OCI-LY7 (cell line): ENCODE results near the gene EWSR1. TPM values are rescaled to one million over a fixed set of nuclear protein-coding genes. Genes with fewer than 3 reads are reported as not detected.

ENCODE experiments used
- BruUV-seq: library from RNA; stranded (reverse); fragments of 400-500 nt; replicated peaks from 2 replicates; lab custom pipeline; 2021; lab: Mats Ljungman, UMichigan
- CTCF ChIA-PET: fragments of 300-600 bp; sonication (Branson Sonifier 250); formaldehyde crosslinking; loops from one replicate; lab custom pipeline; 2022; ENCODE audit warnings: antibody characterized with exemption; ENCODE audit not compliant: unreplicated experiment; lab: Charles Lee
- POLR2A ChIA-PET: fragments of 300-600 bp; sonication (Branson Sonifier 250); formaldehyde crosslinking; loops from one replicate; lab custom pipeline; 2022; ENCODE audit warnings: antibody characterized with exemption; lab: Charles Lee
- DNase-seq: peaks from one replicate; pipeline ENCODE4 v3.0.0-alpha.2; 2015; ENCODE audit warnings: low spot score
- H2AFZ ChIP-seq: fragments of 200-600 bp; sonication (generic), shearing (Covaris generic); 2 replicates; pipeline ENCODE4 v1.6.1; 2014; ENCODE audit warnings: mild to moderate bottlenecking, antibody characterized with exemption, low read length, moderate library complexity
- H3K27ac ChIP-seq: fragments of 200-600 bp; sonication (generic); 2 replicates; pipeline ENCODE4 v1.5.1; 2014; ENCODE audit warnings: mixed run types, low read depth, mild to moderate bottlenecking, moderate library complexity, low read length, inconsistent platforms; ENCODE audit not compliant: poor library complexity, severe bottlenecking
- H3K36me3 ChIP-seq: fragments of 200-600 bp; sonication (generic); 2 replicates; pipeline ENCODE4 v1.6.1; 2014; ENCODE audit warnings: mild to moderate bottlenecking, antibody characterized with exemption, low read length, moderate library complexity, mixed read lengths; ENCODE audit not compliant: insufficient read depth
- H3K4me1 ChIP-seq: fragments of 200-600 bp; sonication (generic); 2 replicates; pipeline ENCODE4 v1.5.1; 2014; ENCODE audit warnings: mild to moderate bottlenecking, low read length; ENCODE audit not compliant: insufficient read depth, poor library complexity, severe bottlenecking
- H3K4me2 ChIP-seq: fragments of 200-600 bp; sonication (generic); 2 replicates; pipeline ENCODE4 v1.6.1; 2014; ENCODE audit warnings: mild to moderate bottlenecking, low read length
- H3K4me3 ChIP-seq: fragments of 200-600 bp; sonication (generic); 2 replicates; pipeline ENCODE4 v1.5.1; 2014; ENCODE audit warnings: mild to moderate bottlenecking, low read depth, low read length; ENCODE audit not compliant: poor library complexity, severe bottlenecking
- H3K79me2 ChIP-seq: fragments of 200-600 bp; sonication (generic); 2 replicates; pipeline ENCODE4 v1.6.1; 2016; ENCODE audit warnings: low read depth, mild to moderate bottlenecking, low read length, moderate library complexity, mixed read lengths; ENCODE audit not compliant: insufficient read depth
- H3K9me2 ChIP-seq: fragments of 200-600 bp; sonication (generic); 2 replicates; pipeline ENCODE4 v1.6.1; 2016; ENCODE audit warnings: mild to moderate bottlenecking, low read length, mixed read lengths; ENCODE audit not compliant: insufficient read depth
- H3K9me3 ChIP-seq: fragments of 200-600 bp; sonication (generic); 2 replicates; pipeline ENCODE4 v1.6.1; 2014; ENCODE audit warnings: mild to moderate bottlenecking, mixed run types, low read length, mixed read lengths
- H4K20me1 ChIP-seq: fragments of 200-600 bp; sonication (generic); 2 replicates; pipeline ENCODE4 v1.6.1; 2014; ENCODE audit warnings: mild to moderate bottlenecking, antibody characterized with exemption, low read length, moderate library complexity, mixed read lengths; ENCODE audit not compliant: insufficient read depth
- CTCF ChIP-seq: fragments of 200-600 bp; sonication (generic); conservative IDR thresholded peaks from 2 replicates; pipeline ENCODE4 v1.5.1; 2014; ENCODE audit warnings: mild to moderate bottlenecking, antibody characterized with exemption, low read length, moderate library complexity, mixed read lengths
- EZH2phosphoT487 ChIP-seq: fragments of 200-600 bp; sonication (generic); IDR thresholded peaks from 2 replicates; pipeline ENCODE4 v1.6.1; 2018; ENCODE audit warnings: low read depth, borderline replicate concordance, mild to moderate bottlenecking, mixed run types, antibody characterized with exemption, low read length, moderate library complexity, mixed read lengths
- intact Hi-C: fragments of 100-400 bp; cut with micrococcal nuclease; formaldehyde crosslinking; loops from one replicate; pipeline ENCODE4 v1.10.0; 2022; ENCODE audit not compliant: unreplicated experiment
- total RNA-seq, 2 experiments: library from RNA; depleted of rRNA in 1 of 2; stranded (reverse); fragments of >200 nt in 1 of 2; shearing (Covaris generic) in 1 of 2; gene quantifications; 2 replicates each; pipeline ENCODE4 v1.2.3, GENCODE V29; 2014 to 2022

EWSR1 gene
- total RNA-seq, 2 experiments from 2014 or later, result 270 to 333 TPM

- no peak overlapping the region for H3K27ac ChIP-seq
- H2AFZ ChIP-seq, result no peak overlapping the region
- H3K79me2 ChIP-seq, result no peaks in the 10 kb centered on the region
- no peak for TF ChIP-seq EZH2phosphoT487
- TF ChIP-seq CTCF, result no peak
- no peaks in the 10 kb centered on the region for H3K9me2 ChIP-seq
- no peak for DNase-seq
- CTCF ChIA-PET, result no interaction called here
- H3K4me1 ChIP-seq, result peaks cover 8% of the 10 kb centered on the region
- H3K36me3 ChIP-seq, result peaks cover 44% of the 10 kb centered on the region
- POLR2A ChIA-PET, result no interaction called here
- no TSS peak for BruUV-seq
- no peak overlapping the region for H3K4me3 ChIP-seq
- H3K4me2 ChIP-seq, result no peak overlapping the region
- H4K20me1 ChIP-seq, result no peaks in the 10 kb centered on the region; the same call in 1 of the 2 replicates
- intact Hi-C loops, result loop anchor here (10.0 kb wide), 1 partner anchor 222 kb away; no protein-coding TSS in a partner anchor
- H3K9me3 ChIP-seq, result no peaks in the 10 kb centered on the region
Measured at GRCh38 chr22:29302402-29302680, 34.3 kb downstream of the EWSR1 start.

GRCh38 chr22:29302681-29303465, 34.8 kb downstream of the EWSR1 start:
- Histone ChIP-seq H3K4me3 (no peak overlapping the region), H3K4me1 (peaks cover 8% of the 10 kb centered on the region), H3K79me2 (no peaks in the 10 kb centered on the region), H3K9me3 (no peaks in the 10 kb centered on the region), H3K36me3 (peaks cover 38% of the 10 kb centered on the region), H4K20me1 (no peaks in the 10 kb centered on the region; the same call in 1 of the 2 replicates), H3K9me2 (no peaks in the 10 kb centered on the region), H3K27ac (no peak overlapping the region), H2AFZ (no peak overlapping the region), H3K4me2 (no peak overlapping the region)
- no peak for DNase-seq
- no peak for TF ChIP-seq CTCF
- TF ChIP-seq EZH2phosphoT487, result no peak
- ChIA-PET POLR2A (no interaction called here), CTCF (no interaction called here)
- intact Hi-C loops, result loop anchor here (10.0 kb wide), 1 partner anchor 222 kb away; no protein-coding TSS in a partner anchor
- BruUV-seq, result no TSS peak

- TF ChIP-seq CTCF, result no peak
- no peak for TF ChIP-seq EZH2phosphoT487
- ChIA-PET POLR2A (interaction anchor here (0.6 to 0.7 kb wide), 2 partner anchors 27 to 109 kb away, joined by 3 to 5 read pairs; no protein-coding TSS in a partner anchor), CTCF (no interaction called here)
- H4K20me1 ChIP-seq, result no peaks in the 10 kb centered on the region
- peaks cover 9% of the 10 kb centered on the region for H3K36me3 ChIP-seq
- H3K4me1 ChIP-seq, result peaks cover 8% of the 10 kb centered on the region
- DNase-seq, result no peak
- H3K79me2 ChIP-seq, result no peaks in the 10 kb centered on the region
- H3K9me3 ChIP-seq, result no peaks in the 10 kb centered on the region
- no peak overlapping the region for H3K4me2 ChIP-seq
- BruUV-seq, result no TSS peak
- H3K9me2 ChIP-seq, result no peaks in the 10 kb centered on the region
- H3K4me3 ChIP-seq, result no peak overlapping the region
- no peak overlapping the region for H2AFZ ChIP-seq
- no peak overlapping the region for H3K27ac ChIP-seq
- intact Hi-C loops, result loop anchor here (10.0 kb wide), 1 partner anchor 219 kb away; no protein-coding TSS in a partner anchor
Measured at GRCh38 chr22:29305836-29306174, 37.7 kb downstream of the EWSR1 start.
